Liver (tissue), 9 donors: Measurements from ENCODE around the gene GNAI3. TPM values are rescaled to one million over a fixed set of nuclear protein-coding genes. Genes with fewer than 3 reads are reported as not detected.

Experiments used
- DNase-seq: peaks from one replicate; pipeline ENCODE4 v3.0.0-alpha.2; 2017; ENCODE audit warnings: low spot score
- H3K27ac ChIP-seq, 2 donors: one replicate each; pipeline ENCODE4 v1.7.0; 2013; ENCODE audit warnings: inconsistent platforms in 2 of 2, low read length in 2 of 2, control low read depth in 1 of 2, low read depth in 1 of 2, mild to moderate bottlenecking in 1 of 2
- H3K27me3 ChIP-seq, 4 donors: one replicate each; pipeline versions ENCODE4 v1.6.1 to v1.7.0; 2013; ENCODE audit warnings: low read length in 3 of 4, inconsistent platforms in 1 of 4, mild to moderate bottlenecking in 1 of 4, moderate library complexity in 1 of 4; ENCODE audit not compliant: control insufficient read depth in 4 of 4, insufficient read depth in 4 of 4
- H3K36me3 ChIP-seq, 4 donors: one replicate each; pipeline versions ENCODE4 v1.6.1 to v1.7.0; 2013; ENCODE audit warnings: low read length in 3 of 4, mild to moderate bottlenecking in 3 of 4, low read depth in 1 of 4, moderate library complexity in 1 of 4; ENCODE audit not compliant: control insufficient read depth in 4 of 4, insufficient read depth in 3 of 4
- H3K4me1 ChIP-seq, 4 donors: one replicate each; pipeline versions ENCODE4 v1.6.1 to v1.7.0; 2013; ENCODE audit warnings: low read length in 3 of 4, mild to moderate bottlenecking in 3 of 4, moderate library complexity in 1 of 4; ENCODE audit not compliant: control insufficient read depth in 4 of 4, insufficient read depth in 4 of 4
- H3K4me3 ChIP-seq, 3 donors: one replicate each; pipeline versions ENCODE4 v1.6.1 to v1.7.0; 2013; ENCODE audit warnings: low read length in 3 of 3, control low read depth in 1 of 3, low read depth in 1 of 3, mild to moderate bottlenecking in 1 of 3
- H3K9ac ChIP-seq, 2 donors: one replicate each; pipeline ENCODE4 v1.7.0; 2013; ENCODE audit warnings: low read length in 2 of 2, mild to moderate bottlenecking in 2 of 2, moderate library complexity in 2 of 2, control low read depth in 1 of 2, low read depth in 1 of 2
- H3K9me3 ChIP-seq, 4 donors: one replicate each; pipeline versions ENCODE4 v1.6.1 to v1.7.0; 2013; ENCODE audit warnings: low read length in 3 of 4; ENCODE audit not compliant: control insufficient read depth in 4 of 4
- EGR1 ChIP-seq, 2 donors: IDR thresholded peaks; 2 replicates each; pipeline ENCODE4 v1.6.1; 2016 to 2018; ENCODE audit warnings: antibody characterized with exemption in 2 of 2, low read depth in 2 of 2
- FOXA2 ChIP-seq: IDR thresholded peaks from 2 replicates; pipeline ENCODE4 v1.6.1; 2016; ENCODE audit warnings: antibody characterized with exemption
- GABPA ChIP-seq, 2 donors: IDR thresholded peaks in 1 of 2; conservative IDR thresholded peaks in 1 of 2; 2 replicates each; pipeline ENCODE4 v1.6.1; 2016; ENCODE audit warnings: antibody characterized with exemption in 2 of 2, mild to moderate bottlenecking in 1 of 2, moderate library complexity in 1 of 2
- HNF4A ChIP-seq, 2 donors: conservative IDR thresholded peaks; 2 replicates each; pipeline ENCODE4 v1.6.1; 2016; ENCODE audit warnings: antibody characterized with exemption in 2 of 2, mild to moderate bottlenecking in 2 of 2
- HNF4G ChIP-seq: IDR thresholded peaks from 2 replicates; pipeline ENCODE4 v1.6.1; 2016; ENCODE audit warnings: antibody characterized with exemption
- JUND ChIP-seq, 2 donors: IDR thresholded peaks; 2 replicates each; pipeline ENCODE4 v1.6.1; 2016; ENCODE audit warnings: antibody characterized with exemption in 2 of 2
- NR2F2 ChIP-seq: IDR thresholded peaks from 2 replicates; pipeline ENCODE4 v1.6.1; 2016; ENCODE audit warnings: antibody characterized with exemption
- RAD21 ChIP-seq, 2 donors: IDR thresholded peaks; 2 replicates each; pipeline ENCODE4 v1.6.1; 2016; ENCODE audit warnings: antibody characterized with exemption in 2 of 2, mild to moderate bottlenecking in 2 of 2
- TAF1 ChIP-seq: conservative IDR thresholded peaks from 2 replicates; pipeline ENCODE4 v1.6.1; 2016; ENCODE audit warnings: antibody characterized with exemption, mild to moderate bottlenecking
- WGBS: extraction: QIAGEN DNeasy Blood & Tissue Kit; methylation state at CpG from one replicate; pipeline ENCODE4 v1.1.7; 2013; 5-methylcytosine and 5-hydroxymethylcytosine counted together
- polyA plus RNA-seq, 2 donors: library from polyadenylated mRNA; stranded (reverse) in 1 of 2; unstranded in 1 of 2; fragments of 200-250 nt in 1 of 2; fragments of >200 nt in 1 of 2; fragmentation: Nextera tagmentation in 1 of 2; extraction: Ambion mirVana in 1 of 2; gene quantifications; one replicate each; pipeline versions ENCODE4 v1.2.1 to v1.2.3, GENCODE V29; 2013 to 2015
- total RNA-seq, 2 donors: library from RNA; depleted of rRNA; stranded (reverse); fragments of >200 nt; gene quantifications; one replicate each; pipeline ENCODE4 v1.2.3, GENCODE V29; 2014
- TF ChIP-seq, protein P1 (sequence below): IDR thresholded peaks from 2 replicates; pipeline ENCODE4 v1.6.1; 2016; ENCODE audit warnings: antibody characterized with exemption
- TF ChIP-seq, protein P2 (sequence below): IDR thresholded peaks from 2 replicates; pipeline ENCODE4 v1.6.1; 2016; ENCODE audit warnings: antibody characterized with exemption, mild to moderate bottlenecking
- TF ChIP-seq, protein P3 (sequence below): IDR thresholded peaks from 2 replicates; pipeline ENCODE4 v1.6.1; 2016; ENCODE audit warnings: antibody characterized with exemption
- donor health status: healthy.
- donor health status: healthy.
- donor health status: healthy.
- donor health status: healthy.
- donor health status: healthy.

The GNAI3 gene
- total and polyA plus RNA-seq, 4 donors = 1.9 to 6.5 (median 4.3) TPM

DNA sequence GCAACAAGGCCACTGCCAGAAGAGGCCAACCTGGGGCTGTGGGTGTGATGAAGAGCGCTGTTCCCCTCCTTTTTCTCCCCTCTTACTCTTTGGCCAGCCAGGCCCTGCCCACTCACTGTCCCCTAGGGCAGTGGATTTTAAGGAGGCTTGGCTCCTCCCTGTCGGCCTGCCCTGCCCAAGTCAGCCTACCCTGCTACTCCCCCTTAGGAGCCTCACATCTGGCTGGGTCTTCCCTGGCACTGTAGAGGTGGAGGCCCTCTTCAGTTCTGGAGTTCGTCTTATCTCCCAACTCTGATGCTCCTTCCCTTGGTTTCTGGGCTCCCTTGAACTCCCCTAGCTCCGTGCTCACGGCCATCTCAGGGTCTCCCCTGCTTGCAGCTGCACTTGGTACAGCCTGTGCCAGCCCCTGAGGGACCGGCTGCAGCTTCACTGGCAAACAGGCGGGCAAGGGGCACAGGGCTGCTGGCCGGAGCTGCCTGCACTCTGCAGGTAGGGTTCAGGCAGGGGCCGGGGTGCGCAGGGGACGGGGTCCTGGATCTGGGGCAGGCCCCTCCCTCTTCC lies 75.3 kb downstream of the GNAI3 start:
- H3K36me3 ChIP-seq = peaks cover 8 to 29% (median 16%) of the 10 kb centered on the region in 4 donors
- H3K27me3 ChIP-seq = no peaks in the 10 kb centered on the region
- H3K9me3 ChIP-seq = no peaks in the 10 kb centered on the region
- WGBS = 78% methylated on average over 11 of the region's 11 CpGs
- H3K4me1 ChIP-seq = peaks cover 8 to 46% (median 35%) of the 10 kb centered on the region in 4 donors
- TF ChIP-seq HNF4G (no peak), HNF4A (conservative IDR thresholded peaks at IDR 0.05) (no peak), GABPA (IDR thresholded peaks at IDR 0.05 in 1 of 2, conservative IDR thresholded peaks at IDR 0.05 in 1 of 2) (no peak), NR2F2 (no peak), TAF1 (no peak), FOXA2 (no peak)
- TF ChIP-seq, protein P1, sequence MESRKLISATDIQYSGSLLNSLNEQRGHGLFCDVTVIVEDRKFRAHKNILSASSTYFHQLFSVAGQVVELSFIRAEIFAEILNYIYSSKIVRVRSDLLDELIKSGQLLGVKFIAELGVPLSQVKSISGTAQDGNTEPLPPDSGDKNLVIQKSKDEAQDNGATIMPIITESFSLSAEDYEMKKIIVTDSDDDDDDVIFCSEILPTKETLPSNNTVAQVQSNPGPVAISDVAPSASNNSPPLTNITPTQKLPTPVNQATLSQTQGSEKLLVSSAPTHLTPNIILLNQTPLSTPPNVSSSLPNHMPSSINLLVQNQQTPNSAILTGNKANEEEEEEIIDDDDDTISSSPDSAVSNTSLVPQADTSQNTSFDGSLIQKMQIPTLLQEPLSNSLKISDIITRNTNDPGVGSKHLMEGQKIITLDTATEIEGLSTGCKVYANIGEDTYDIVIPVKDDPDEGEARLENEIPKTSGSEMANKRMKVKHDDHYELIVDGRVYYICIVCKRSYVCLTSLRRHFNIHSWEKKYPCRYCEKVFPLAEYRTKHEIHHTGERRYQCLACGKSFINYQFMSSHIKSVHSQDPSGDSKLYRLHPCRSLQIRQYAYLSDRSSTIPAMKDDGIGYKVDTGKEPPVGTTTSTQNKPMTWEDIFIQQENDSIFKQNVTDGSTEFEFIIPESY = no peak
- TF ChIP-seq, protein P2, sequence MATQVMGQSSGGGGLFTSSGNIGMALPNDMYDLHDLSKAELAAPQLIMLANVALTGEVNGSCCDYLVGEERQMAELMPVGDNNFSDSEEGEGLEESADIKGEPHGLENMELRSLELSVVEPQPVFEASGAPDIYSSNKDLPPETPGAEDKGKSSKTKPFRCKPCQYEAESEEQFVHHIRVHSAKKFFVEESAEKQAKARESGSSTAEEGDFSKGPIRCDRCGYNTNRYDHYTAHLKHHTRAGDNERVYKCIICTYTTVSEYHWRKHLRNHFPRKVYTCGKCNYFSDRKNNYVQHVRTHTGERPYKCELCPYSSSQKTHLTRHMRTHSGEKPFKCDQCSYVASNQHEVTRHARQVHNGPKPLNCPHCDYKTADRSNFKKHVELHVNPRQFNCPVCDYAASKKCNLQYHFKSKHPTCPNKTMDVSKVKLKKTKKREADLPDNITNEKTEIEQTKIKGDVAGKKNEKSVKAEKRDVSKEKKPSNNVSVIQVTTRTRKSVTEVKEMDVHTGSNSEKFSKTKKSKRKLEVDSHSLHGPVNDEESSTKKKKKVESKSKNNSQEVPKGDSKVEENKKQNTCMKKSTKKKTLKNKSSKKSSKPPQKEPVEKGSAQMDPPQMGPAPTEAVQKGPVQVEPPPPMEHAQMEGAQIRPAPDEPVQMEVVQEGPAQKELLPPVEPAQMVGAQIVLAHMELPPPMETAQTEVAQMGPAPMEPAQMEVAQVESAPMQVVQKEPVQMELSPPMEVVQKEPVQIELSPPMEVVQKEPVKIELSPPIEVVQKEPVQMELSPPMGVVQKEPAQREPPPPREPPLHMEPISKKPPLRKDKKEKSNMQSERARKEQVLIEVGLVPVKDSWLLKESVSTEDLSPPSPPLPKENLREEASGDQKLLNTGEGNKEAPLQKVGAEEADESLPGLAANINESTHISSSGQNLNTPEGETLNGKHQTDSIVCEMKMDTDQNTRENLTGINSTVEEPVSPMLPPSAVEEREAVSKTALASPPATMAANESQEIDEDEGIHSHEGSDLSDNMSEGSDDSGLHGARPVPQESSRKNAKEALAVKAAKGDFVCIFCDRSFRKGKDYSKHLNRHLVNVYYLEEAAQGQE = no peak
- TF ChIP-seq, protein P3, sequence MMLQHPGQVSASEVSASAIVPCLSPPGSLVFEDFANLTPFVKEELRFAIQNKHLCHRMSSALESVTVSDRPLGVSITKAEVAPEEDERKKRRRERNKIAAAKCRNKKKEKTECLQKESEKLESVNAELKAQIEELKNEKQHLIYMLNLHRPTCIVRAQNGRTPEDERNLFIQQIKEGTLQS = no peak
- H3K9ac ChIP-seq = no peak overlapping the region
- H3K27ac ChIP-seq = no peak overlapping the region
- no peak for DNase-seq
- no peak overlapping the region for H3K4me3 ChIP-seq

DNA sequence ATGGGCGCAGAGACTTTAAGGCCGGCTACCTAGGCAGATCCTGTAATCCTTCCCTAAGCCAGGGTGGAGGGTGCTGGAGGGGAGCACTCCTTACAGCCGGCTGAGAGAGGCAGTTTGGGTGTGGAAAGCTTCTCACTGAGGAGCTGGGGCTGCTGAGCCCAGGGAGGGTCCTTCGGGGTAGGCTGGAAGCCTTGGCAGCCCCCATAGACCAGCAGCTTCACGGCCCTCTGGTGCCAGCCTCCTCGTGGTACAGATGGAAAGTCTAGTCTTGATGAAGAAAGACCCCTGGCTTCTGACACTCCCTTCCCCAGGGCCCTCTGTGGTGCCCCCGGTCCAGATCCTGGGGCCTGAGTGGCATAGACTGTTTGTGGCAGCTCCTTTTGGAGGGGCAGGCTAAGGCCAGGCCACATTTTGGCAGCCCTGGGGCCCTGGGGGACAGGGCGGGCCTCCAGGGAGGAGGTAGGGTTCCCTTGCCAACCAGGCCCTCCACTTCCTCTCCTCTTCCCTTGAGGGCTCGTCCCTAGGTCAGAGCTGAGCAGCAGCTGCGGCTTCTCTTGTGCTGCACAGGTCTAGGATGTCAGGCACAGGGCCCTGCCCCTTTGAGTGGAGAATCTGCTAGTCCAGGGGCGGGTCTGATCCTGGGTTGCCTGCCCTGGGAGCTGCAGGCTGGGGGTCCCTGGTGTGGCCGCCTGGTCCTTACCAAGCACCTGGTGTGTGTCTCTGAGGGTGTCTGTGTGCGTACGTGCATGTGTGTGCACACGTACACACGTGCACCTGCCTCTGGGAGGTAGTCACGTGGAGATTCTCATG lies 76.0 kb downstream of the GNAI3 start:
- Histone ChIP-seq H3K27me3 (no peaks in the 10 kb centered on the region), H3K4me1 (peaks cover 5 to 39% (median 28%) of the 10 kb centered on the region in 4 donors), H3K4me3 (no peak overlapping the region), H3K9me3 (no peaks in the 10 kb centered on the region), H3K9ac (no peak overlapping the region), H3K27ac (no peak overlapping the region), H3K36me3 (peaks cover 9 to 37% (median 19%) of the 10 kb centered on the region in 4 donors)
- DNase-seq = no peak
- TF ChIP-seq, protein P3 = no peak
- TF ChIP-seq RAD21 (IDR thresholded peaks at IDR 0.05) (no peak), FOXA2 (no peak), HNF4A (conservative IDR thresholded peaks at IDR 0.05) (no peak), EGR1 (IDR thresholded peaks at IDR 0.05; ENCODE audit: low read depth in 2 of 2) (no peak), HNF4G (no peak), JUND (IDR thresholded peaks at IDR 0.05) (no peak)
- TF ChIP-seq, protein P2 = no peak
- TF ChIP-seq, protein P1 = no peak
- WGBS = 83% methylated on average over 17 of the region's 17 CpGs
